HepG2 (cell line): ENCODE results near the gene OMA1. TPM values are rescaled to one million over a fixed set of nuclear protein-coding genes. Genes with fewer than 3 reads are reported as not detected.

Experiments
- ATAC-seq: fragments of 200-7000 bp; cut with Tn5 transposase; 3 replicates; pipeline ENCODE4 v1.9.1; 2020; ENCODE audit warnings: mild to moderate bottlenecking, moderate library complexity
- BruUV-seq: library from RNA; stranded (reverse); fragments of 400-500 nt; replicated peaks from 2 replicates; lab custom pipeline; 2021; lab: Mats Ljungman, UMichigan
- CTCF ChIA-PET: fragments of 300-600 bp; formaldehyde crosslinking; extraction: SDS; loops from one replicate; lab custom pipeline; 2021; ENCODE audit warnings: low total read pairs, inconsistent platforms, low intra/inter-chr PET ratio; lab: Yijun Ruan, JAX
- POLR2A ChIA-PET: fragments of 350-600 bp; sonication (Branson Sonifier 250); formaldehyde crosslinking; loops from one replicate; lab custom pipeline; 2020; ENCODE audit warnings: antibody characterized with exemption, inconsistent platforms; lab: Yijun Ruan, JAX
- DNase-seq: peaks from one replicate; pipeline ENCODE4 v3.0.0-alpha.2; 2015; ENCODE audit warnings: low spot score
- FAIRE-seq: peaks from 3 replicates; lab custom pipeline; 2011; peaks lifted over from hg19 to GRCh38; lab: Jason Lieb, UNC
- H2AFZ ChIP-seq: one replicate; pipeline ENCODE4 v1.6.1; 2011; ENCODE audit warnings: low read length, inconsistent platforms
- H3K27ac ChIP-seq: fragments of 300-600 bp; 3 replicates; pipeline ENCODE4 v1.8.0; 2011; ENCODE audit warnings: mixed run types, mild to moderate bottlenecking, mixed read lengths, low read length, inconsistent platforms; ENCODE audit not compliant: insufficient read depth; ENCODE audit errors: extremely low read length
- H3K27me3 ChIP-seq, 2 experiments: fragments of 200-600 bp in 1 of 2; 2 replicates in 1 of 2; 3 replicates in 1 of 2; pipeline versions ENCODE4 v1.6.0 to v1.8.0; 2011; ENCODE audit warnings: low read length in 2 of 2, mild to moderate bottlenecking in 2 of 2, moderate library complexity in 2 of 2, inconsistent platforms in 1 of 2; ENCODE audit not compliant: insufficient read depth in 2 of 2, control insufficient read depth in 1 of 2
- H3K36me3 ChIP-seq, 2 experiments: fragments of 200-600 bp in 1 of 2; replicated peaks in 1 of 2; 2 replicates in 1 of 2; 3 replicates in 1 of 2; pipeline versions ENCODE4 v1.5.1 to v1.8.0; 2011; ENCODE audit warnings: low read length in 2 of 2, inconsistent platforms in 1 of 2; ENCODE audit not compliant: insufficient read depth in 2 of 2, control insufficient read depth in 1 of 2
- H3K4me1 ChIP-seq: 2 replicates; pipeline ENCODE4 v1.5.1; 2012; ENCODE audit warnings: low read length, inconsistent platforms; ENCODE audit not compliant: insufficient read depth
- H3K4me2 ChIP-seq: 2 replicates; pipeline ENCODE4 v1.6.0; 2011; ENCODE audit warnings: low read depth, low read length, inconsistent platforms
- H3K4me3 ChIP-seq, 3 experiments: fragments of 200-600 bp in 1 of 3; sonication (generic), shearing (Covaris generic) in 1 of 3; replicated peaks in 1 of 3; 2 replicates each; pipeline ENCODE4 v1.5.1; 2011 to 2016; ENCODE audit warnings: low read length in 3 of 3, inconsistent platforms in 2 of 3, low read depth in 2 of 3, mild to moderate bottlenecking in 2 of 3, control low read depth in 1 of 3, mixed read lengths in 1 of 3; ENCODE audit not compliant: insufficient read depth in 1 of 3
- H3K79me2 ChIP-seq: one replicate; pipeline ENCODE4 v1.6.1; 2011; ENCODE audit warnings: low read length, inconsistent platforms; ENCODE audit not compliant: insufficient read depth
- H3K9ac ChIP-seq: 2 replicates; pipeline ENCODE4 v1.6.0; 2011; ENCODE audit warnings: mild to moderate bottlenecking, low read depth, low read length, inconsistent platforms; ENCODE audit not compliant: insufficient read depth
- H3K9me3 ChIP-seq: 2 replicates; pipeline ENCODE4 v1.5.1; 2012; ENCODE audit warnings: mild to moderate bottlenecking, low read length
- H4K20me1 ChIP-seq: 2 replicates; pipeline ENCODE4 v1.6.0; 2011; ENCODE audit warnings: inconsistent platforms, mild to moderate bottlenecking, low read length, moderate library complexity; ENCODE audit not compliant: insufficient read depth
- ATF6 ChIP-seq: sonication (generic); formaldehyde crosslinking; conservative IDR thresholded peaks from 2 replicates; pipeline ENCODE4 v1.4.0; 2020; ENCODE audit warnings: missing genetic modification reagents
- CTCF ChIP-seq: sonication (generic); formaldehyde crosslinking; IDR thresholded peaks from 2 replicates; pipeline ENCODE4 v1.5.0; 2020; ENCODE audit warnings: mild to moderate bottlenecking, missing genetic modification reagents, moderate library complexity
- ETV5 ChIP-seq: IDR thresholded peaks from 2 replicates; pipeline ENCODE4 v1.6.1; 2018; ENCODE audit warnings: missing biosample characterization, missing genetic modification reagents, inconsistent platforms, borderline replicate concordance
- KMT2A ChIP-seq: sonication (generic); formaldehyde crosslinking; IDR thresholded peaks from 2 replicates; pipeline ENCODE4 v1.4.0; 2020; ENCODE audit warnings: missing genetic modification reagents
- MYNN ChIP-seq: sonication (generic); formaldehyde crosslinking; IDR thresholded peaks from 2 replicates; pipeline ENCODE4 v1.4.0; 2020; ENCODE audit warnings: mild to moderate bottlenecking, low read depth, missing genetic modification reagents
- RAD21 ChIP-seq: fragments of 450-650 bp; formaldehyde crosslinking; IDR thresholded peaks from 2 replicates; pipeline ENCODE4 v1.5.0; 2020; ENCODE audit warnings: mild to moderate bottlenecking
- SMC3 ChIP-seq: IDR thresholded peaks from 2 replicates; pipeline ENCODE4 v1.6.1; 2011; ENCODE audit warnings: low read length, improper control_type of control experiment
- STAG1 ChIP-seq: sonication (generic); formaldehyde crosslinking; IDR thresholded peaks from 2 replicates; pipeline ENCODE4 v1.4.0; 2020; ENCODE audit warnings: missing genetic modification reagents
- ZNF260 ChIP-seq: sonication (generic); formaldehyde crosslinking; IDR thresholded peaks from 2 replicates; pipeline ENCODE4 v1.4.0; 2020; ENCODE audit warnings: missing genetic modification reagents, low read depth, mild to moderate bottlenecking, borderline replicate concordance
- ZNF407 ChIP-seq: sonication (generic); formaldehyde crosslinking; IDR thresholded peaks from one replicate; pipeline ENCODE4 v1.5.1; 2020; ENCODE audit warnings: mild to moderate bottlenecking, missing genetic modification reagents; ENCODE audit errors: not compliant biosample characterization
- WGBS: methylation state at CpG from one replicate; pipeline ENCODE4 v1.1.6; 2017; ENCODE audit warnings: low lambda C conversion rate; 5-methylcytosine and 5-hydroxymethylcytosine counted together
- in situ Hi-C: cut with HindIII; loops from 2 replicates; pipeline ENCODE4 v1.10.0; 2017; ENCODE audit warnings: low pct_unique_long_range_greater_than_20kb; ENCODE audit not compliant: extremely low pct_ligation_motif_present
- intact Hi-C: fragments of 100-400 bp; cut with micrococcal nuclease; formaldehyde crosslinking; loops from one replicate; pipeline ENCODE4 v1.10.0; 2022; ENCODE audit not compliant: unreplicated experiment
- polyA plus RNA-seq, 8 experiments: library from polyadenylated mRNA; depleted of rRNA in 3 of 8; stranded (reverse) in 7 of 8; unstranded in 1 of 8; fragments of >200 nt; fragmentation: Illumina TruSeq in 4 of 8; extraction: Trizol in 4 of 8; gene quantifications; 2 replicates each; pipeline versions ENCODE4 v1.2.1 to v1.2.3, GENCODE V29; 2011 to 2016; ENCODE audit warnings: low read depth in 4 of 8, missing spikeins in 1 of 8, mixed read lengths in 1 of 8; ENCODE audit not compliant: insufficient read depth in 1 of 8
- total RNA-seq, 5 experiments: library from RNA; depleted of rRNA; stranded (reverse); fragments of >200 nt; fragmentation: Illumina TruSeq; extraction: Trizol; gene quantifications; 2 replicates each; pipeline ENCODE4 v1.2.3, GENCODE V29; 2016; ENCODE audit warnings: low read depth in 1 of 5

The OMA1 gene
- total and polyA plus RNA-seq, 2 of the 13 experiments (the other 11 are each of a cell fraction or from before 2014, with no cell fraction given) = 7.0 to 26.9 TPM

GRCh38 chr1:58515794-58516401 is 30.6 kb downstream of the OMA1 start:
- Histone ChIP-seq H3K79me2 (no peaks in the 10 kb centered on the region), H3K36me3 (no peaks in the 10 kb centered on the region), H2AFZ (peak overlapping the region; percentile 27), H4K20me1 (no peaks in the 10 kb centered on the region), H3K9me3 (0 out of 2 replicates have a peak, but pooled peaks cover 4% of the 10 kb centered on the region), H3K4me1 (no peaks in the 10 kb centered on the region), H3K4me2 (no peak overlapping the region), H3K4me3 (no peak overlapping the region), H3K9ac (no peak overlapping the region), H3K27me3 (no peaks in the 10 kb centered on the region), H3K27ac (no peak overlapping the region)
- ATAC-seq = peak; percentile 53; the same call in 1 of the 3 replicates
- intact Hi-C loops = loop anchor here (1.0 to 5.0 kb wide), 2 partner anchors 30 to 1241 kb away; partner anchors contain the start of gene OMA1
- ChIA-PET POLR2A (no interaction called here), CTCF (interaction anchor here (3.1 kb wide), 2 partner anchors 31 to 136 kb away, joined by 28 to 38 read pairs; partner anchors contain the start of gene OMA1)
- no TSS peak for BruUV-seq
- in situ Hi-C loops = no loop called here
- WGBS = 52% methylated on average over 2 of the region's 2 CpGs
- no peak for TF ChIP-seq ATF6
- peak; percentile 71 for TF ChIP-seq CTCF (CRISPR knock-in tag)
- no peak for TF ChIP-seq ZNF407
- TF ChIP-seq STAG1 (CRISPR knock-in tag) = peak; percentile 79
- TF ChIP-seq RAD21 (CRISPR knock-in tag) = peak; percentile 61; the same call in 1 of the 2 replicates
- no peak for TF ChIP-seq ETV5
- no peak for TF ChIP-seq MYNN (CRISPR knock-in tag)
- peak; percentile 79 for TF ChIP-seq SMC3
- no peak for TF ChIP-seq ZNF260 (CRISPR knock-in tag)
- no peak for TF ChIP-seq KMT2A
- peak; percentile 72 for DNase-seq
- peak; percentile 40 for FAIRE-seq
